GM15510 (cell line): Measurements from ENCODE around the gene PHF21A.

ENCODE experiments used
- POLR2A ChIP-seq: IDR thresholded peaks from 3 replicates; pipeline ENCODE4 v1.6.1; 2011; ENCODE audit warnings: borderline replicate concordance; ENCODE audit not compliant: insufficient read length; ENCODE audit errors: extremely low read depth

PHF21A gene

DNA sequence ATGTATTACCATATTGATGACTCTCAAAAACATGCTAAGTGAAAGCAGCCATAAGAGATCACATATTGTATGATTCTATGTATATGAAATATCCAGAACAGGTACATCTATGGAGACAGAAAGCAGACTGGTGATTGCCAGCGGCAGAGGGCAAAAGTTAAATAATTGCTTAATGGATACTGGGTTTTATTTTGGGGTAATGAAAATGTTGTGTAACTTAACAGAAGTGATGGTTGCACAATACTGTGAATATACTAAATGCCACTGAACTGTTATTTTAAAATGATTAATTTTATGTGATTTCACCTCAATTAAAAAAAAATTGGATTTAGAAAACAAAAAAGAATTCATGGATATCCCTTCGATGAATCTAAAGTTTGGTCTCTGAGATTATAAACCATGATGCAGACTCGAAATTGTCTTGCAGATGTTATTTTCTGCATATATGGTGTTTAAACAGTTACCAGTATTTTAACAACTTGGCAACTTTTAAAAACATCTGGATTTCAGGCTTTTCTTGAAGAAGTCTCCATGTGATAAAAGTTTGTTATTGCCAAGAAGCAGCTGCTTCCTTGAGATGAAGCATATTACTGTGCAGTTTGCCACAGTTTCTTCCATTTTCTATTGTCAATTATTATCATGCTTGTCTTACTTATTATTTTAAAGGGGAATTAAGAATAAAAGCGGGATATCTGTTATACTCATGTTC, 160.7 kb downstream of the PHF21A start:
- no peak for TF ChIP-seq POLR2A

DNA sequence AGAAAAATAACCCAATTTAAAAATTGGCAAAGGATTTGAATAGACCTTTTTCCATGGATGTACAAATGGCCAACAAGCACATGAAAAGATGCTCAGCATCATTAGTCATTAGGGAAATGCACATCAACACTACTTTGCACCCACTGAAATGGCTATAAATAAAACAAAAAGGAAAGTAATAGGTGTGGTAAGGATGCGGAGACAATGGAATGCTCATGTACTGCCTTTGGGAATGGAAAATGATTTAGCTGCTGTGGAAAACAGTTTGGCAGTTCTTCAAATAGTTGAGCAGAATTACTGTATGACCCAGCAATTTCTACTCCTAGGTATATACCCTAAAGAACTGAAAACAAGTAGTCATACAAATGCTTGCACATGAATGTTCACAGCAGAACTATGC, 161.4 kb downstream of the PHF21A start:
- no peak for TF ChIP-seq POLR2A

DNA sequence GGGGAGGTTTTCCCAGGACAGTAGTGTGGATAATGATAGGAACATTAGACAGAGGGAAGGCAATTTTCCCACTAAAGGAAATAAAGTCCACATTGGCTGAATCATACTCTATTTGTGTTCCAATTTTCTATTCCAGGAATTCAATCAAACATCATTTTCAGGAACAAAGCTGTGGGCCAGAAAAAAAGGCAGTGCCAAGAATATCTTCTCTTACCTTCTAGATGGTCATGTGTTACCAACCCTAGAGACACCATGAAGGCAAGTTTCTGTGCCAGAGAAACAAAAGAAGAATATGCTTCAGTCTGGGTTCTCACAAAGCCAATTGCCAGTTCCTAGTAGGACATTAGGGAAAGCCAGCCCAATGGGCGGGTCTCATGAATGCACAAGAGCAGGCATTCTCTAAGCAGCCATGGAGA, 171.3 kb downstream of the PHF21A start:
- no peak for TF ChIP-seq POLR2A

DNA sequence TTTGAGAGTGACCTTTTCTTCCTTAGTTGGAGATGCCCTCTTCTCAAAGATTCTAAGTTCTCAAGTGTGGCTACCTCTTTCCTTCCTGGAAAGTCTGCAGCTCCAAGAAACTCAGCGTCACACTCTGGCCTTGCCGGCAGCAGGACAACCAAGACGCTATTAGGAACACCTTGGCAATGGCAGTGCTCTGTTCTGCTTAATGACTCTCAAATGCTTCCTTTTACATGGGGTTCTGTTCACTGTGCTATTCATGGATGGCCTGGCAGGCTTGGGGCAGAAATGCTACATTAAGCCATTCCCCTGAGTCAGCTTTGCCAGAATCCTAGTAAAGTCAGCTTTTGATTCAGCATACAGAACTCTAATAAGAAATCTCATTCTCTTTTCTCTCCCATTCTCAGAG, 172.9 kb downstream of the PHF21A start:
- TF ChIP-seq POLR2A = no peak

DNA sequence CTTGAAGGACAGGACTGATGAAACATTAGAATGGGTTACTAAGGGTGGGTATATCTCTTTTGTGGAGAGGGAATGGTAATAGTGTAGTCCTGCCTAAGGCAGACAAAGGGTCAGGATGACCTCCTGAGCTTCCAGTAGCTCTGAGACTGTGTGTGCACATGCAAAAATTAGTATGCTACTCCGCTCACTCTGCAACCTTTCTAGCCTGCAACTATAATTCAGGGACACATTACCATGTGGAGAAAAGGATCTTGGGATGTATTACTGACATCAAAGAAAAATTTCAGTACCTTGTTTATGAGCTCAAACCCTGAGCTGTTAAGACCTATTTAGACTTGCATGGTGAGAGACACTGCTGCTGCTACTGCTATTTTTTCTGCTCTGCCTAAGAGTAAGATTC, 173.4 kb downstream of the PHF21A start:
- TF ChIP-seq POLR2A = no peak

DNA sequence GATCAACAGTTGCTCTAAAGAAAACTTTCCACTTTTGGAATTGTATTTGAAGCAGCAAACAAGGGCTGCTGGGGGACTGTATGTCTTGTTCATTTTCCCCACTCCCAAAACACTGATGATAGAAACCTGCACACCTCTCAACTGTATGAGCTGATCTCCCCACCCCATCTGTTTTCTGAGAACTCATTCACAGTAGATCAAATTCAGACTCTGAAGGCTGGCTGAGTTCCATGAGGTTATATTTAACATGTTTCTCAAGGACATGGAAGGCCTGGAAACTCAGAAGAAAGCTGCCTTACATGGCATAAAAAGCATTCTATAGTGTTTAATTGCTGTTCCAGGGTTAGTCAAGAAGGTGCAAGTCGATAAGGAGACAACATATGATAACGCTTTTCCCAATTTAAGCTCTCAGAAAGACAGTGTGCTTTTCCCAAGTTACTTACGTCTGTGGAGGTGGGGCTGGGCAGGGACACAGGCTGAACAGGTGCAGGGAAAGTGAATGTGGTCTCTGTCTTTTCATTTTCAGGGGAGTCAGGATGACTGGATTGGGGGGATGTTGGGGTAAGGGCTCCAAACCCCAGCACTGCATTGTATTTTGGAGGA, 175.8 kb downstream of the PHF21A start:
- no peak for TF ChIP-seq POLR2A

DNA sequence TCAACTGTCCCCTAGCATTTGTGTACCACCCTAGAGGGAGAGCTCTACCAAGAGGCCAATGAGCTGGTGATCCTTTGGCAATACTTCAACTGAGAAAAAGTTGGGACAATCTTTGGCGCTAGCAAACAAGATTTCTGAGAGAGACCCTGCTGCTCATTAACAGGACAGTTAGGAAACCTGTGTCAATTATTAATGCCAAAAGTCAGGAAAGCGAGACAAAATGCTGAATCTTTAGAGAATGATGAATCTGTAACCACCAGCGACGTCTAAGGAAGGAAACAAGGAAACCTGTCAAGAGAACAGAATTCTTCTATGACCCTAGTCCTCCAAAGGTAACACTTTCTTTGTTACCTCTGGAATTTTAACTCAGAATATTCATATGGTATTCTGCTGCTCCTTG, 178.9 kb downstream of the PHF21A start:
- TF ChIP-seq POLR2A = no peak

DNA sequence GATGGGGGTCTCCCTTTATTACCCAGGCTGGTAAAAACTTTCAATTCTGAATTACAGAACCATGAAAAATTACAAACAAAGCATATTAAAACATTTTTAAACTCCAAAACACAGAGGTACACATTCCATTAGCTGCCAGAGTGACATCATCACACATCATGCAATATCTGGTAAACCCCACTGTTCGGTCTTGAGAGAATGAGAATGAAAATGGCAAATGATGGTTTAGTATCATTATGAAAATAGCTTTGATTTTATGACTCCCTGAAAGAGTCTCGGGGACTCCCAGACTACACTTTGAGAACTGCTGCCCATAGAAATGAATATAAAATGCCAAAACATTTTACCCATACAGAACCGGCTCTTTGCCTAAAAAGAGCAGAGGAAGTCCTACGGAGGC, 180.0 kb downstream of the PHF21A start:
- TF ChIP-seq POLR2A = no peak

DNA sequence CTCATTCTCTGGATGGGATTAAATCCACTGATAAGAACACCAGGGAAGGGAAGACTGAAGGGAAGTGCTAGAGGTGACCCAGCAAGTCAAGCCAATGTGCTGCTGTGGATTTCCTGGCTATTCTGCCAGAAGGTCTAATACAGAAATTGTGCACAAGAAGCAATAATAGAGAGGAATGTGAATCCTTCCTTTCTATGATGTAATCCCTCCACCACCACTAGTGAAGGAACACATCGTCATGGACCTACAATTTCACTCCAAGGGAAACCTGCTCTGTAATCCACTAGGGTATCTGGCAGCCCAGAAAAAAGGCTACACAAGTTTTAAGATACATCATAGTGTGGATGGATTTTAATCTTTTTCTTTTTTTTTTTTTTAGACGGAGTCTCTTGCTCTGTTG, 181.4 kb downstream of the PHF21A start:
- TF ChIP-seq POLR2A = no peak

DNA sequence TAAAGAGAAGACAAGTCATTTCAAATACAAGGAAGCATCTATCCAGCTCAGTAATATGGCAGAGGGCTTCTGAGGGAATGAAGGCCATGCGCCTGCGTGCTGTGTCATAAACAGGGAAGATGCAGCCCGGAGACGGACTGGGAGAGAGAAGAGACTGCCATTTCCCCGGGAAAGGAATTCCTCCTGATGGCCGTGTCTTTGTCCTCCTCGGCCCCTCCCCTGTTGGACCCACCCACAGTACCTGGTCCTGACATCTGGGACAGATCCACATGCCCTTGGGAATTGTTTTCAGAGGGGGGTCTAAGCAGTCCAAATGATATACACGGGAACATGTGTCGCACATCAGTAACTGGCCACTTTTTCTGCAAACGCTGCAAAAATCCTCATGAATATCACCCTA, 183.3 kb downstream of the PHF21A start:
- TF ChIP-seq POLR2A = no peak

DNA sequence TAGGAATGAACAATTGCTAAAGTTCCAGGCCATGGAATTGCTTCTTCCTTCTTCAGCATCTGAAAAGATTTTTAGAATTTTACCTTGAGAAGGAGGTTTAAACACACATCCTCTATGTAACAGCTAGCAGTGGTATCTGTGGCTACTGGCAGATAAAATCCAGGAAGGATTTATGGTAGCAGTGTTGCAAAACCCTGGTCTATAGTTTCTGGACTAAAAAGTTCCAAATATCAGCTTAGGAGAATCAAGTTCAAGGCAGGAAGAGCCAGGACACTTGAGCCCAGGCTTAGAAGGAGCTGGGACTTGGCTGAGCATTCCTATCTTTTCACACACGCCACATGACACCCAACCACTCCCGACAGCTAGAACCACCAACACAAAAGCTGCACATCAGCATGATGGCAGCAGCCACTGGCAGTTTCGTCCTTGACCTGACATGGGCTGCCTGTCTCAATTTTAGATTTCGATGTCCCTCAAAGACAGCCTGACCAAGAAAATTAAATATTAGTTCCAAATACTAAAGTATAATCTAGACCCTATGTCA, 184.7 kb downstream of the PHF21A start:
- no peak for TF ChIP-seq POLR2A

DNA sequence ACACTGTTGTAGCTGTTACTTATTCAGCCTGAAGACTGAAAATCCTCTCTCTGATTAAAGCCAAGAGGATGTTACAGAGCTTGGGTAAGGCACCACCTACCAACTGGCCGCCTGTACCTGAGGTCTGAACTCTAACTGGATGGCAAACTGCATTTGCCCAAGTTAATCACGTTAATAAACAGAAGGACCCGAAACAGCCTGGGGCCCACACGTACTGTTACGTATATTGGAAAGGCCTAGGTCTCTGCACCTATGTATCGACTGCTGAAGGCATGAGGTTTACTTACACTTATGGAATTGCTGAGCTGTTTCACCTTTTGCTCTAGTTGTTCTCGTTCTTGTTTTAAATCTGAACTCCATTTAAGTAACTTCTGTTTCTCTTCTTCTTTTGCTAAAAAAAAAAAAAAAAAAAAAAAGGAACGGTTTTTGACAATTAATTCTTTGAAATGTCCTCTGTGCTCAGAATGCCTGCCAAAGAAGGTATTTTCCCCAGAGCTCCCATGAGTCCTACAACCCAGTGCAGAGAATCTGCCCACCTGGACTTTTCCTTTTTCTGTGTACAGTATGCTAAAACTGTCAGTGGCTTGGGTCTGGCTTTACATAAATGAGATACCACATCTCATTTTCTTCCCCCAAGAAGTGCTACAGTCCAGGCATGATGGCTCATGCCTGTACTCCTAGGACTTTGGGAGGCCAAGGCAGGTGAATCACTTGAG, 185.7 kb downstream of the PHF21A start:
- no peak for TF ChIP-seq POLR2A

DNA sequence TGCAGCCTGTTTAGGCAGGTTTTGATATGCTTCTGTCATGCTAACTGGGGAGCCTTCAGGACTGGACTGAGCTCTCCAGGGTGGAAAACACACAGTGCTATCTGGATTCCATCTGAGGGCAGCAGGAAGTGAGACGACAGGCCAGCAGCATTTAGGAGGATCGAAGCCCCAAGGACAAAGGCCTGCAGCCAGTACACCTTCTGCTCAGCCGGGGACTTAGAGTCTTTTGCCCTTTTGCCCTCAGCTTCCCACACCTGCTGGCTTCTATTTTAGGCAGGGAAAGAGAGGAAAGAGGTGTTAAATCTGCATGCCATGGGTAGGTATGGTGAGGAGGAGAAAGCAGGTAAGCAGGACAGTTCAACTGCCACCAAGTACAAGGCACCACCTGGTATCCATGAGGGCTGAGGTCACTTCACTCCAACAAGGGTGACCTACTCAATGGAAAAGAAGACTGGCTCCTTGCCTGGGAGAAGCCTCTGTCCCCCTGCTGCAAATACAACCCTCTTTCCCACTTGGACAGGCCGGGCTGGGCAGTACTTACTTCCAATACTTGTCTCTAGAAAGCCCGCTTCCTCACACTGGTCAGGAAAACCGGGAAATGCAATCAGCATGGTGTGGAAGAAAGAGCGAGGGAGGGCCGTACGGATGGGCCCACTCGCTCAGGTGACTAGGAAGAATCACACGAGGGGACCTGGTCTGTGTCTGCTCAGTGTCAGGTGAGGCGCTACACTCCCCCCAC, 186.5 kb downstream of the PHF21A start:
- TF ChIP-seq POLR2A = no peak

DNA sequence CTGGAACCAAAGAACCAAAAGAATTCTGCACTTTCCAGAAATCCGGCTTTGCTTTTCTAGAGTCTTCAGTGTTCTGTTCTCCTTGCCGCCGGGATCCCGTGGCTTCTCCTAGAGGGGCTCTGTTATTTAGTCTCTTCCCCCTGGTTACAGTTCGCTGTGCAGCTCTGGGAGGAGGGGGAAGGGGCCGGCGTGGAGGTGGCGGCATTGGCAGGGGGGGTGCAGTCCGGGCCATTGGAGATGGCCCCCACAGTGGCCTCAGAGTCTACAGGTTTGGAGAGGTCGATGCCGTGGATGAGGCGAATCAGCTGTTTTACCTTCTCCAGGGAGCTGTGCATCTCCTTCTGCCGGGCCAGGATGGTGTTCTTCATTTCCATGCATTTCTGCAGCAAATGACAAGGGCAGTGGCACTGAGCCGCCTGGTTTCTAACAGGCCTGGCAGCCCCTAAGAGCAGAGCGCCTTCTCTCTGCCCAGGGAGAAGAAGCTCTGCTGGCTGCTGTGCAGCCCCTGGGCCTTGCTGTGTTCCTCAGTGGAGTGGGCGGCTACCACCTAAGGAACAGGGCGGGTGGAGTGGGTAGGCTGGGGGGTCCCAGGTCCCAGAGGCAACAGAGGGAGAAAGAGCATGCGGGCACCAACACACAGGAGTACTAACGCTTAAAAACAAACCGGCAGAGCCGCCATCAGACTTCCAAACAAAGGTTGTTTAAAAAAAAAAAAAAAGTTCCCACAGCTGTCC, 187.2 kb downstream of the PHF21A start:
- TF ChIP-seq POLR2A = no peak
